ENCODE results near the gene OGA.

The OGA gene

GRCh38 chr10:101776161-101776817 is 42.0 kb downstream of the OGA start:
- no peak for DNase-seq (ENCODE audit: low spot score)
- no peak for FAIRE-seq

GRCh38 chr10:101775273-101776160 is 42.7 kb downstream of the OGA start, which contains the start of gene FGF8:
Gene FGF8 (minus strand): TSS chr10:101776114. CDS start chr10:101775900, 214 bp downstream.
- FAIRE-seq, result no peak
- DNase-seq (ENCODE audit: low spot score), result no peak

- FAIRE-seq (no peak), DNase-seq (ENCODE audit: low spot score) (no peak)
Observed at GRCh38 chr10:101774589-101775272, 43.5 kb downstream of the OGA start.

GRCh38 chr10:101773923-101774588 is 44.2 kb downstream of the OGA start:
- FAIRE-seq (no peak), DNase-seq (ENCODE audit: low spot score) (no peak)

GRCh38 chr10:101772895-101773761 is 45.1 kb downstream of the OGA start:
- no peak for DNase-seq (ENCODE audit: low spot score)
- FAIRE-seq, result no peak

- FAIRE-seq (no peak), DNase-seq (ENCODE audit: low spot score) (no peak)
Observed at GRCh38 chr10:101772017-101772894, 46.0 kb downstream of the OGA start.

- FAIRE-seq (no peak), DNase-seq (ENCODE audit: low spot score) (no peak)
Observed at GRCh38 chr10:101771380-101771779, 46.9 kb downstream of the OGA start.

GRCh38 chr10:101770331-101771215 is 47.7 kb downstream of the OGA start:
- DNase-seq (ENCODE audit: low spot score) (no peak), FAIRE-seq (no peak)

GRCh38 chr10:101769541-101770180 is 48.6 kb downstream of the OGA start:
- FAIRE-seq, result no peak
- DNase-seq (ENCODE audit: low spot score), result no peak

GRCh38 chr10:101768791-101769170 is 49.5 kb downstream of the OGA start:
- no peak for DNase-seq (ENCODE audit: low spot score)
- FAIRE-seq, result no peak

GRCh38 chr10:101767966-101768790 is 50.1 kb downstream of the OGA start:
- DNase-seq (ENCODE audit: low spot score) (no peak), FAIRE-seq (no peak)

- FAIRE-seq, result no peak
Observed at GRCh38 chr10:101767600-101767945, 50.7 kb downstream of the OGA start.

GRCh38 chr10:101766753-101767599 is 51.3 kb downstream of the OGA start:
- DNase-seq (ENCODE audit: low spot score), result no peak
- FAIRE-seq, result no peak

More at GRCh38 chr10:101767600-101767945, 50.7 kb downstream of the OGA start:
- no peak for DNase-seq (ENCODE audit: low spot score)

- no peak for DNase-seq (ENCODE audit: low spot score)
- no peak for FAIRE-seq
Observed at GRCh38 chr10:101766306-101766705, 51.9 kb downstream of the OGA start.

- no peak for FAIRE-seq
- DNase-seq (ENCODE audit: low spot score), result no peak
Observed at GRCh38 chr10:101763141-101763846, 55.0 kb downstream of the OGA start.

- no peak for DNase-seq (ENCODE audit: low spot score)
- FAIRE-seq, result no peak
Observed at GRCh38 chr10:101762736-101763135, 55.5 kb downstream of the OGA start.
